HCT116 (cell line): ENCODE data around the gene CEP170B. TPM values are rescaled to one million over a fixed set of nuclear protein-coding genes. Genes with fewer than 3 reads are reported as not detected.

Source experiments
- ATAC-seq: fragments of 200-7000 bp; cut with Tn5 transposase; 2 replicates; pipeline ENCODE4 v1.9.1; 2020; ENCODE audit warnings: mild to moderate bottlenecking, moderate library complexity
- BruUV-seq: library from RNA; stranded (reverse); fragments of 400-500 nt; replicated peaks from 2 replicates; lab custom pipeline; 2021; lab: Mats Ljungman, UMichigan
- CTCF ChIA-PET: fragments of 300-600 bp; sonication (Branson Sonifier 250); formaldehyde crosslinking; loops from one replicate; lab custom pipeline; 2021; ENCODE audit warnings: antibody characterized with exemption; lab: Charles Lee
- POLR2A ChIA-PET: fragments of 300-600, 350-600 bp; sonication (Branson Sonifier 250); formaldehyde crosslinking; loops from one replicate; lab custom pipeline; 2021; ENCODE audit warnings: antibody characterized with exemption; lab: Charles Lee
- RAD21 ChIA-PET, 2 experiments: fragments of 300-600 bp; sonication (Branson Sonifier 250); formaldehyde crosslinking; loops; one replicate each; lab custom pipeline; 2023; ENCODE audit warnings: low total read pairs in 2 of 2; ENCODE audit not compliant: uncharacterized antibody in 2 of 2, unreplicated experiment in 2 of 2, low non-redundant PET in 1 of 2; lab: Charles Lee
- DNase-seq: peaks from one replicate; pipeline ENCODE4 v3.0.0-alpha.2; 2010; ENCODE audit warnings: low read depth, low spot score
- H2AFZ ChIP-seq: fragments of 200-600 bp; shearing (Covaris generic), sonication (generic); 2 replicates; pipeline ENCODE4 v1.6.1; 2017; ENCODE audit warnings: low read depth, mixed run types, mixed read lengths, antibody characterized with exemption, low read length; ENCODE audit not compliant: poor library complexity, severe bottlenecking
- H3K27ac ChIP-seq: 2 replicates; pipeline ENCODE4 v1.5.1; 2012; ENCODE audit warnings: low read depth, low read length
- H3K27me3 ChIP-seq: fragments of 200-600 bp; sonication (generic); 2 replicates; pipeline ENCODE4 v1.6.1; 2016; ENCODE audit warnings: mixed run types, low read length, mixed read lengths; ENCODE audit not compliant: insufficient read depth
- H3K36me3 ChIP-seq, 2 experiments: fragments of 200-500 bp in 1 of 2; fragments of 200-600 bp in 1 of 2; sonication (Bioruptor generic) in 1 of 2; sonication (generic) in 1 of 2; 2 replicates each; pipeline versions ENCODE4 v1.5.1 to v1.6.1; 2014 to 2016; ENCODE audit warnings: low read length in 2 of 2, inconsistent platforms in 1 of 2, mixed read lengths in 1 of 2, mixed run types in 1 of 2; ENCODE audit not compliant: insufficient read depth in 2 of 2, control insufficient read depth in 1 of 2
- H3K4me1 ChIP-seq, 2 experiments: fragments of 200-600 bp in 1 of 2; sonication (generic) in 1 of 2; 2 replicates each; pipeline versions ENCODE4 v1.5.1 to v1.6.1; 2012 to 2017; ENCODE audit warnings: low read length in 2 of 2, inconsistent platforms in 1 of 2, mild to moderate bottlenecking in 1 of 2, mixed read lengths in 1 of 2, mixed run types in 1 of 2, moderate library complexity in 1 of 2; ENCODE audit not compliant: insufficient read depth in 2 of 2, control insufficient read depth in 1 of 2
- H3K4me2 ChIP-seq: fragments of 200-600 bp; sonication (generic); 2 replicates; pipeline ENCODE4 v1.6.1; 2017; ENCODE audit warnings: mixed run types, low read length, mixed read lengths
- H3K4me3 ChIP-seq, 2 experiments: fragments of 200-600 bp in 1 of 2; sonication (generic) in 1 of 2; replicated peaks in 1 of 2; 2 replicates each; pipeline ENCODE4 v1.5.1; 2011 to 2016; ENCODE audit warnings: low read length in 2 of 2, control low read depth in 1 of 2, low read depth in 1 of 2, mild to moderate bottlenecking in 1 of 2, mixed read lengths in 1 of 2, mixed run types in 1 of 2
- H3K79me2 ChIP-seq: fragments of 200-600 bp; sonication (generic); 2 replicates; pipeline ENCODE4 v1.6.1; 2017; ENCODE audit warnings: mild to moderate bottlenecking, mixed run types, low read length, moderate library complexity, mixed read lengths; ENCODE audit not compliant: insufficient read depth
- H3K9ac ChIP-seq: fragments of 200-600 bp; sonication (generic); 2 replicates; pipeline ENCODE4 v1.6.1; 2016; ENCODE audit warnings: low read length, mixed read lengths
- H3K9me2 ChIP-seq: fragments of 200-600 bp; sonication (generic), shearing (Covaris generic); 2 replicates; pipeline ENCODE4 v1.6.1; 2017; ENCODE audit warnings: mixed run types, mild to moderate bottlenecking, moderate library complexity; ENCODE audit not compliant: insufficient read depth
- H3K9me3 ChIP-seq, 2 experiments: fragments of 200-500 bp in 1 of 2; fragments of 200-600 bp in 1 of 2; sonication (Bioruptor generic) in 1 of 2; sonication (generic) in 1 of 2; 2 replicates each; pipeline ENCODE4 v1.6.1; 2014 to 2017; ENCODE audit warnings: low read length in 2 of 2, mixed read lengths in 2 of 2, inconsistent platforms in 1 of 2, low read depth in 1 of 2, mild to moderate bottlenecking in 1 of 2, mixed run types in 1 of 2, moderate library complexity in 1 of 2; ENCODE audit not compliant: control insufficient read depth in 1 of 2, insufficient read depth in 1 of 2
- H4K20me1 ChIP-seq: fragments of 200-600 bp; sonication (generic), shearing (Covaris generic); 2 replicates; pipeline ENCODE4 v1.6.1; 2017; ENCODE audit warnings: mixed run types, mild to moderate bottlenecking, moderate library complexity; ENCODE audit not compliant: insufficient read depth
- CBX3 ChIP-seq: IDR thresholded peaks from 2 replicates; pipeline ENCODE4 v1.6.1; 2012; ENCODE audit warnings: low read depth
- CEBPB ChIP-seq: IDR thresholded peaks from 2 replicates; pipeline ENCODE4 v1.6.1; 2012; ENCODE audit warnings: low read depth
- CTCF ChIP-seq, 3 experiments: fragments of 200-600 bp in 1 of 3; sonication (generic) in 1 of 3; IDR thresholded peaks in 2 of 3; conservative IDR thresholded peaks in 1 of 3; 2 replicates each; pipeline ENCODE4 v1.5.1; 2012 to 2017; ENCODE audit warnings: low read depth in 2 of 3, low read length in 2 of 3, antibody characterized with exemption in 1 of 3, borderline replicate concordance in 1 of 3, control low read depth in 1 of 3, mild to moderate bottlenecking in 1 of 3, mixed read lengths in 1 of 3, mixed run types in 1 of 3, moderate library complexity in 1 of 3; ENCODE audit not compliant: insufficient read depth in 1 of 3
- EGR1 ChIP-seq: IDR thresholded peaks from 2 replicates; pipeline ENCODE4 v1.6.1; 2012; ENCODE audit warnings: low read depth
- FOSL1 ChIP-seq: IDR thresholded peaks from 2 replicates; pipeline ENCODE4 v1.6.1; 2012; ENCODE audit warnings: low read depth
- POLR2AphosphoS5 ChIP-seq: IDR thresholded peaks from 2 replicates; pipeline ENCODE4 v1.6.1; 2011; ENCODE audit warnings: mild to moderate bottlenecking, low read depth, low read length, moderate library complexity
- RAD21 ChIP-seq: IDR thresholded peaks from 2 replicates; pipeline ENCODE4 v1.6.1; 2012; ENCODE audit warnings: low read depth, mild to moderate bottlenecking
- SRF ChIP-seq: IDR thresholded peaks from 2 replicates; pipeline ENCODE4 v1.6.1; 2012; ENCODE audit warnings: low read depth
- YY1 ChIP-seq: IDR thresholded peaks from 2 replicates; pipeline ENCODE4 v1.6.1; 2011; ENCODE audit warnings: low read length, low read depth, moderate library complexity, mild to moderate bottlenecking; ENCODE audit not compliant: insufficient replicate concordance; ENCODE audit errors: extremely low read depth
- intact Hi-C: fragments of 100-400 bp; cut with micrococcal nuclease; formaldehyde crosslinking; loops from 2 replicates; pipeline ENCODE4 v1.10.0; 2022
- total RNA-seq: library from RNA; stranded (reverse); gene quantifications from one replicate; pipeline ENCODE4 v1.2.1, GENCODE V29; 2021; ENCODE audit not compliant: unreplicated experiment

Gene CEP170B
- total RNA-seq, 1 experiment from 2014 or later = 45.9 TPM

DNA sequence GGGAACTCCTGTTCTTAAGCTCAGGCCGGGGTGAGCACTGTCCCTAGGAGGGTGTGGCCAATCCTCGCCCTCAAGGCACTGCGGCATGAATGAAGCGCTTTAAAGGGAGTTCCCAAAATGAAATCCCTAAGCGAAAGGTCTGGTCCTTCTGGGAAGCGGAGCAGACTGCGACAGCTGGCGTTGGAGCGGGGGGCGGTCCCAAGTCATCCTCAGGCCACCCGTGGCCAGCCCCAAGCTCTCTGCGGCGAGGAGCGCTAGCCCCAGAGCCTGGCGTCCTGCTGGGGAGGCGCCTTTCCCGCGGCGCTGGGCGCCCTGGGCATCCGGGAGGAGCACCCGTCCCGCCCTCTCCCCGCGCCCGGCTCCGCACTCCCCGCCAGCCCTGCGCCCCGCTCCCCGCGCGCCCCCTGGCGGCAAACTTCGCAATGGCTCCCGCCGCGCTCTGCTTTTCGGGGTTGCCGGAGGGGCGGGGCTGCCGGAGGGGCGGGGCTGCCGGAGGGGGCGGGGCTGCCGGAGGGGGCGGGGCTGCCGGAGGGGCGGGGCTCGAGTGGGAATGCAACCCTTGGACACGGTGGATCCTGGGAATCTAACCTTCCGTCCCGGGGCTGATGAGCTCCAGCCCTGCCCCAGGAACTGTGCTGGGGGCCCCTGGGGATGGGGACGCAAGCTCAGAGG is 38.7 kb upstream of the CEP170B start:
- no peaks in the 10 kb centered on the region for H3K9me2 ChIP-seq
- H3K36me3 ChIP-seq = no peaks in the 10 kb centered on the region
- no peak overlapping the region for H2AFZ ChIP-seq
- CTCF ChIA-PET = interaction anchor here (0.6 to 2.3 kb wide), 8 partner anchors 29 to 493 kb away, joined by 3 to 29 read pairs (median 3); no protein-coding TSS in a partner anchor
- TF ChIP-seq SRF = no peak
- peak; percentile 53 for TF ChIP-seq YY1
- TF ChIP-seq CBX3 = no peak
- no peak for TF ChIP-seq FOSL1
- no peak for TF ChIP-seq EGR1
- peak; percentile 57 to 73 (median 66) for TF ChIP-seq CTCF (IDR thresholded peaks at IDR 0.05 in 2 of 3, conservative IDR thresholded peaks at IDR 0.05 in 1 of 3; ENCODE audit: borderline replicate concordance in 1 of 3, insufficient read depth in 1 of 3, low read depth in 2 of 3, low read length in 2 of 3)
- TF ChIP-seq CEBPB = no peak
- TF ChIP-seq POLR2AphosphoS5 = peak; percentile 68
- TF ChIP-seq RAD21 = peak; percentile 79
- H3K27ac ChIP-seq = peak overlapping the region; percentile 42; the same call in 1 of the 2 replicates
- H3K27me3 ChIP-seq = no peaks in the 10 kb centered on the region
- ATAC-seq (peak; percentile 81), DNase-seq (peak; percentile 47)
- H4K20me1 ChIP-seq = no peaks in the 10 kb centered on the region
- intact Hi-C loops = loop anchor here (1.0 to 2.0 kb wide), 2 partner anchors 38 to 58 kb away; partner anchors contain the start of gene CEP170B
- H3K4me3 ChIP-seq = peak overlapping the region; percentile 45 to 62
- BruUV-seq = no TSS peak
- peak overlapping the region; percentile 98 for H3K4me2 ChIP-seq
- peaks cover 16 to 22% of the 10 kb centered on the region in 2 experiments for H3K4me1 ChIP-seq
- H3K79me2 ChIP-seq = no peaks in the 10 kb centered on the region
- H3K9me3 ChIP-seq = peaks cover 0 to 7% of the 10 kb centered on the region in 2 experiments; a peak in 1 of 4 replicates
- RAD21 ChIA-PET = interaction anchor here (0.6 to 1.3 kb wide), 3 partner anchors 30 to 70 kb away, joined by 3 to 5 read pairs (median 4); no protein-coding TSS in a partner anchor
- peak overlapping the region; percentile 55 for H3K9ac ChIP-seq
- POLR2A ChIA-PET = interaction anchor here (1.0 to 1.4 kb wide), 3 partner anchors 9 to 74 kb away, joined by 3 read pairs; partner anchors contain the start of gene SIVA1
